Measurements from ENCODE around the gene GTF3C1.

DNA sequence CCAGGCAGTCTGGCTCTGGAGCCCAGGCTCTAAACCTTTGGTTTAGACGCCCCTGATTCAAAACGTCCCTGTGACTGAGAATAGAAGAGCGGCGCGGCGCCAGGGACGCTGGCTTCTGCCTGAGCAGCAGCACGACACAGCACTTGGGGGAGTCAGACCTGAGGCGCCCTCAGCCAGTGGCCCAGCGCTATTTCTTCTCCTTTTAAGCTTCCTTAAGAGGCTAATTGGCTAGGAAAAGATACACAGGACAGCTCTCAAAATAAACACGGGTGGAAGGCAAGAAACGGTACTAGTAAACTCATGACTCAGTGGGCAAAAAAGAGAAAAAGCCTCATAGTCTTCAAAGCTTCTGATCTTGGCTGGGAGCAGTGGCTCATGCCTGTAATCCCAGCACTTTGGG lies 34.9 kb downstream of the GTF3C1 start:
- TF ChIP-seq, protein P1, sequence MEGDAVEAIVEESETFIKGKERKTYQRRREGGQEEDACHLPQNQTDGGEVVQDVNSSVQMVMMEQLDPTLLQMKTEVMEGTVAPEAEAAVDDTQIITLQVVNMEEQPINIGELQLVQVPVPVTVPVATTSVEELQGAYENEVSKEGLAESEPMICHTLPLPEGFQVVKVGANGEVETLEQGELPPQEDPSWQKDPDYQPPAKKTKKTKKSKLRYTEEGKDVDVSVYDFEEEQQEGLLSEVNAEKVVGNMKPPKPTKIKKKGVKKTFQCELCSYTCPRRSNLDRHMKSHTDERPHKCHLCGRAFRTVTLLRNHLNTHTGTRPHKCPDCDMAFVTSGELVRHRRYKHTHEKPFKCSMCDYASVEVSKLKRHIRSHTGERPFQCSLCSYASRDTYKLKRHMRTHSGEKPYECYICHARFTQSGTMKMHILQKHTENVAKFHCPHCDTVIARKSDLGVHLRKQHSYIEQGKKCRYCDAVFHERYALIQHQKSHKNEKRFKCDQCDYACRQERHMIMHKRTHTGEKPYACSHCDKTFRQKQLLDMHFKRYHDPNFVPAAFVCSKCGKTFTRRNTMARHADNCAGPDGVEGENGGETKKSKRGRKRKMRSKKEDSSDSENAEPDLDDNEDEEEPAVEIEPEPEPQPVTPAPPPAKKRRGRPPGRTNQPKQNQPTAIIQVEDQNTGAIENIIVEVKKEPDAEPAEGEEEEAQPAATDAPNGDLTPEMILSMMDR (IDR thresholded peaks at IDR 0.05 in 8 of 11, conservative IDR thresholded peaks at IDR 0.05 in 3 of 11), result no peak
- TF ChIP-seq POLR2A (IDR thresholded peaks at IDR 0.05), result no peak
- TF ChIP-seq POLR2AphosphoS5 (IDR thresholded peaks at IDR 0.05), result no peak
